HTR-8/SVneo (cell line): Measurements from ENCODE around the gene TSHZ2.

Experiments used
- DNase-seq: peaks from one replicate; pipeline ENCODE4 v3.0.0; 2011; ENCODE audit warnings: low spot score, mixed read lengths; ENCODE audit not compliant: insufficient read length
- FAIRE-seq: peaks from 2 replicates; lab custom pipeline; 2011; peaks lifted over from hg19 to GRCh38; lab: Jason Lieb, UNC

The TSHZ2 gene

DNA sequence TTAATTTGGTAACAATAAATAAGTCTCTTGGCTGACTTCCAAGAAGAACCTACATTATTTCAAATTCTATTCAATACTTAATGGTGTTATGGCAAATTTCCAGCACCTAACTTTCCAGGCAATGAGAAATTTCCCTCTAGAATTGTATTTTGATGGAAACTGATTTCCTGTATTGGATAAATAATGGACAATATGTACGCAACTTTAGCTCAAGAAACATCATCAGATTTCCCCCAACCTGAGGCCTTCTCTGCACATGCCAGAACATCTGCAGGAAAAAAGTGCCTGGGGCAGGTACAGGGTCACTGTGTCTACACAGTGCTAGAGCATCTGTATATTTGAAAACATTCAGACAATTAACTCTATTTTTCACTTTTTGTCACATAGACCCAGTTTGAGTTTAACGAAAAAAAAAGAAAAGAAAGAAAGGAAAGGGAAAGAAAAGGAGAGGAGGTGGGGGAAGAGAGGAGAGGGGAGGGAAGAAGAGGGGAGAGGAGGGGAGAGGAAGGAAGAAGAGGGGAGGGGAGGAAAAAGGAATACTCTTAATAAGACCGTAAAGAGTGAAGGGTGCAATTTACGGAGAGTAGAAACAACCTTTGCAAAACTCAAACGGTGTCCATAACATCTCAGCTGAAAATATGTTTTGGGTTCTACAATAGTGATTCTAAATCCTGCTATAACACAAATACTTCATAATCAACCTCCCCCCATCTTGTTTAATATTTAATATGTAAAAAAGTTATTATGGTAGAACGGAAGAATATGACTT is 130.0 kb downstream of the TSHZ2 start:
- FAIRE-seq, result no peak

DNA sequence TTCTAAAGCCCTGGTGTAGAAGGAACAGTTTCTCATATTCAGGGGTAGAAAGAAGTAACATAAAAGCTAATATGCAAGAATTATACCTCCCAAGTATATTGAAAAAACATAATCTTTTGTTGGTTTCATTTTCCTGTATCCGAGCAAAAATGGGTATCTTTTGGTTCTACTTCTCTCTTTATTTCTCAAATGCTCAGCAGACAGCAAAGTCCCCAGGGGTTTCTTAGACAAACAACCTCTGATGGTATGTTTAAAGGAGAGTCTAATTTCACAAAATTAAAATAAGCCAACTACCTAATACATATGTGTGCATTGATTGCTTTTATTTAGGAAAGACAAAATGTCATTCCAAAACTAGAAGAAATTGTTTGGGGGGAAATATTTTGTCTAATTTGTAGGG is 131.0 kb downstream of the TSHZ2 start:
- FAIRE-seq (no peak), DNase-seq (no peak)

More for the DNA sequence above, 130.0 kb downstream of the TSHZ2 start:
- no peak for DNase-seq

DNA sequence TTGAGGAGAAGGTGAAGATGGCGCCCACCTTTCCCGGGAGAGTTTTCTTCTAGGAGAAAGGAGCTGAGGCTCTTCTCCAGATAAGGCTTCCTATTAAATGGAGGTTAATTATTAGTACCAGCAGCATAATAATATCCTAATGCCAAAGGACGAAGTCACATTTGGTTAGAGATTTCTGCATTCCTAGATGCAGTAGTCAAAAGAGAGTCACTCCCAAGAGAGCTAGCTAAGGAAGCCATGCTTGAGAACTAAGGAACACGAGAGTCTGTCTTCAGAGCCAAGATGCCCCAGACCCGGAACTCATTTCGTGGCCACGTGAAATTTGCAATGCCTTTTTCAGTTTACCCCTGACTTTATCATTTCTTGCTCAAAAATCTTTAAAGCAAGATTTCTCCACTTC is 132.7 kb downstream of the TSHZ2 start:
- no peak for DNase-seq
- peak; percentile 46 for FAIRE-seq

- no peak for DNase-seq
- FAIRE-seq, result no peak
Measured at GRCh38 chr20:53116733-53117132, 144.6 kb downstream of the TSHZ2 start.

- DNase-seq (no peak), FAIRE-seq (no peak)
Measured at GRCh38 chr20:53122853-53123252, 150.7 kb downstream of the TSHZ2 start.

GRCh38 chr20:53124075-53124551 is 152.0 kb downstream of the TSHZ2 start:
- no peak for DNase-seq
- peak; percentile 40 for FAIRE-seq

DNA sequence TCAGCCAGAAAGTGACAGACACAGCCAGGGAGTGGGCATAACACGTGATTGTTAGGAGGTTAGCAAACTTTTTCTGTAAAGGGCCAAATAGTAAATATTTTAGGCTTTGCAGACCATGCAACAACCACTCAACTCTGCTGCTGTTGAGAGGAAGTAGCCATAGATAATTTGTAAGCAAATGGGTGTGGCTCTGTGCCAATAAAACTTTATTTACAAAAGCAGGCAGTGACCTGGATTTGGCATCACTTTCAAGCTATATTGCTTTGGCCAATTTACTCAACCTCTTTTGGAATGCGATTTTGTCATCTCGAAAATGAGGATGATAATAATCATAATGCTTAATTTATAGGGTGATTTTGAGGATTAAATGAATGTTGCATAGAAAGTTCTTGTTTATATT is 152.6 kb downstream of the TSHZ2 start:
- FAIRE-seq (no peak), DNase-seq (no peak)

DNA sequence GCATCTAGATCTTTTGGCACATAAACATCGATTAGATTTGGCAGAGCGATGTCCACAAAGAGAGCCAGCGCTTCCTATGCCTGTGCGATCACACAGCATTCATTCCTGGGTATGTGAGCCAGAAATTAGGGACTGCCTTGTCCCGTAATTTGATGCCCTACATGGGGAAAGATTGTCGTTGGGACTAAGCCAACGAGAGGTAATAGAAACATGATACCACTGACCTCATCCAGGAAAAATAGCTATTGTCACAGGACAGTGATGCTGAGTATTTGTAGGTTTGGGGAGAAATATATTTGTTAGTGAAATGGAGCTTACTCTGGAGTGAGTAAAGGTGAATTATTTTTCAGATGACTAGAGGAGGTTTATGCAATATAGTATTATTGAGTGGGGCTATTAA is 154.0 kb downstream of the TSHZ2 start:
- DNase-seq, result no peak
- FAIRE-seq, result peak; percentile 72

- DNase-seq (no peak), FAIRE-seq (no peak)
Measured at GRCh38 chr20:53127027-53127426, 154.9 kb downstream of the TSHZ2 start.

DNA sequence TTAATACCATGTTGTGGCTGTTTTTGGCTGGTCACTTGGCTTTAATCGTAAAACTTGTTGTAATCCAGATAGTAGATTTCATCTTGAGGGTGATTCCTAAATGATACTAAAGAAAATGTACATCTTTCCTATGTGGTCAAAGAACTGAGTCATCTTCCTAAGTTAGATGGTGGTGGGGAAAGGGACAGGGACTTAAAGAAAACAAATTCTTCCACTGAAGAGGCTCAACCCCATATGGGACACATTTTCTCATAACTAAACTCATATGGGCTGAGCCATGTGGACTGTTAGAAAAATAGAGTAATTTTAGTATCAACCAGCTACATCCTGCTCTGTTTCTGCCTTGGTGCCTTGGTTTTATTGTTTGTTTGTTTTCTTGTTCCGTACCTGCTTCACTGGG is 155.8 kb downstream of the TSHZ2 start:
- no peak for FAIRE-seq
- no peak for DNase-seq

- no peak for DNase-seq
- no peak for FAIRE-seq
Measured at GRCh38 chr20:53129563-53129962, 157.4 kb downstream of the TSHZ2 start.

GRCh38 chr20:53130795-53131194 is 158.6 kb downstream of the TSHZ2 start:
- FAIRE-seq (no peak), DNase-seq (no peak)

- FAIRE-seq (peak; percentile 49), DNase-seq (no peak)
Measured at GRCh38 chr20:53133125-53133524, 161.0 kb downstream of the TSHZ2 start.

- FAIRE-seq, result no peak
- DNase-seq, result no peak
Measured at GRCh38 chr20:53133628-53134027, 161.5 kb downstream of the TSHZ2 start.

GRCh38 chr20:53136473-53136872 is 164.3 kb downstream of the TSHZ2 start:
- FAIRE-seq (no peak), DNase-seq (no peak)

DNA sequence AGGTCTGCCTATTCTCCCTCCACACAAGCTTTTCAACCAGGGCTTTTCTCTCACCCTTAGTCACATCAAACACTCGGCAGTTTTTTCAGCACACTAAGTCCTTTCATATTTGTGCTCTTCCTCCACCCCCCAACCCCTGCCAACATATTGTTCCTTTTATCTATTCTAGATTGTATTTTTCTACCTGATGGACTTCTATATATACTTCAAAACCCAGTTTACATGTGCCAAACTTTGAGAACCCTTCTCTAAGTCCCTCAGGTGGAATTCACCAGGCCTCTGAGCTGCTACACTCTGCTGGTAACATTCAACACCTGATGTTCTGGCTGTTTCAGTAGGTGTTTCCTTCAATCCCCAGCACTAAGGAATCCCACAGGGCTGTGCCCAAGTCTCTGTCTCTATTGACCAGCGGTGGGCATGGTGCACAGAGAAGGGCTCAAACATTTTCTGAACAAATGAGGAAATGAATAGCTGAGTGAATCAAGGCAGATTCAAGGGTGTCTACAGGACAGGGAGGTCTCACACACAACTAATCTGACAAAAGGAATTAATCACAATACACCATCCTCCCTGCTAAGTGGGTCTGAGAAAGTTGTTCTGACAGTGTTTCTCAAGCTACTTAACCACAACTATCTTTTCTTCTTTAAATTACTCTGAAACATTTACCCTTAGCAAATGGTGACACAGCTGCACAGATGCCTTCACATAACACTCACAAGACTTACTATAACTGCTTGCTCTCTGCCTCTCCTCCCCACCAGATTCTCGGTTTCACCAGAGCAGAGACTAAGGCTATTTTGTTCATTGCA is 166.5 kb downstream of the TSHZ2 start:
- DNase-seq, result no peak
- FAIRE-seq, result no peak

GRCh38 chr20:53141201-53142050 is 169.3 kb downstream of the TSHZ2 start:
- no peak for DNase-seq
- no peak for FAIRE-seq

- FAIRE-seq (peak; percentile 72), DNase-seq (no peak)
Measured at GRCh38 chr20:53142225-53143127, 170.3 kb downstream of the TSHZ2 start.

DNA sequence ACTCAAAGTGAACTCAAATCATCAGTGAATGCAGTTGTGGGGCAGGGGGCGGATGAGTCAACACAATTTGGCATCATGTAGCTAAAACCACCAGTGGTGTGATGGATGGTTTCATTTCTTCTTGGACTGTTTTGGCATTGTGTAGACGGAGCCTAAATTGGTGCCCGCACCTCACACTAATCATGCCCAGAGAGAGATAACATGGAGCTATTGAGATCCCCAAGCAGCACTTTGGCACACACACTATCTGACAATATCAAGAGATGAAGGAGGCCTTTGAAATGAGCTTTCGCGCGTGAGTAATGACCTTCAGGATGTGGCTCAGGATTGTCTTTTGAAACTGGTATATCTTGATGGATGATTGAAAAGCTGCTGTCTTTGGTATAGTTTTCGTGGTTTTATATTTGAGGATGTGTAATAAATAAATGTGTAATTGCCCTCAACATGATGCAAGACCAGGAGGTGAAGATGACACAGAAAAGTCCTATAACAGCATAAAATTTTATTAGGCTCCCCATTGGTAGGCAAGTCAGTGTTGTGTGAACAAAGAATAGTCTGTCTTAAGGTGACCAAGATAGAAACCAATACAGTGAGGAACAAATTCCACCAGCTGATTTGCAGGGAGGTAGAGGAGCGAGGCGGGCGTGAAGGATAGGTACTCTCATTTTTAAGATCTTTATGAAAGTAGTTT is 174.2 kb downstream of the TSHZ2 start:
- peak; percentile 69 for FAIRE-seq
- DNase-seq, result no peak
